NCI-H82 treated with DMSO at 0.1 percent for 48 hours (cell line): ENCODE results near the gene LOC101059915.
"Not testable (repeated sequence)": the region's sequence is repeated elsewhere in the genome, so short reads cannot be mapped to it uniquely, and the experiment has no call there.

ENCODE experiments used
- DNase-seq: peaks from one replicate; lab custom pipeline; 2025; ENCODE audit not compliant: unreplicated experiment; lab: John Stamatoyannopoulos, UW

Gene LOC101059915

GRCh38 chrX:71638409-71638808, 28.9 kb upstream of the LOC101059915 start:
- no peak for DNase-seq

GRCh38 chrX:71640002-71640401, 27.3 kb upstream of the LOC101059915 start:
- DNase-seq, result no peak

- not testable (repeated sequence) for DNase-seq
Measured at GRCh38 chrX:71644406-71644805, 22.9 kb upstream of the LOC101059915 start.

- no peak for DNase-seq
Measured at GRCh38 chrX:71650333-71650969, 16.9 kb upstream of the LOC101059915 start.

GRCh38 chrX:71652405-71652804, 14.9 kb upstream of the LOC101059915 start:
- peak; percentile 13 for DNase-seq

GRCh38 chrX:71653344-71653743, 14.0 kb upstream of the LOC101059915 start:
- DNase-seq, result no peak

GRCh38 chrX:71657267-71657666, 10.1 kb upstream of the LOC101059915 start:
- DNase-seq, result no peak

GRCh38 chrX:71659342-71659741, 8.0 kb upstream of the LOC101059915 start:
- DNase-seq, result no peak

GRCh38 chrX:71659959-71660358, 7.4 kb upstream of the LOC101059915 start:
- no peak for DNase-seq

- DNase-seq, result no peak
Measured at GRCh38 chrX:71660562-71661416, 6.6 kb upstream of the LOC101059915 start.

- DNase-seq, result no peak
Measured at GRCh38 chrX:71661919-71662318, 5.4 kb upstream of the LOC101059915 start.

- not testable (repeated sequence) for DNase-seq
Measured at GRCh38 chrX:71662654-71663053, 4.7 kb upstream of the LOC101059915 start.

- not testable (repeated sequence) for DNase-seq
Measured at GRCh38 chrX:71663238-71663637, 4.1 kb upstream of the LOC101059915 start.

GRCh38 chrX:71664202-71664601, 3.1 kb upstream of the LOC101059915 start:
- DNase-seq, result peak; percentile 32

- peak; percentile 31 for DNase-seq
Measured at GRCh38 chrX:71664889-71665491, 2.4 kb upstream of the LOC101059915 start.

GRCh38 chrX:71665747-71666146, 1.6 kb upstream of the LOC101059915 start:
- DNase-seq, result no peak

GRCh38 chrX:71666240-71667223, 814 bp upstream of the LOC101059915 start:
- no peak for DNase-seq

- no peak for DNase-seq
Measured at GRCh38 chrX:71668248-71668595, 876 bp downstream of the LOC101059915 start.

GRCh38 chrX:71669492-71669891, 2.1 kb downstream of the LOC101059915 start:
- DNase-seq, result no peak

- DNase-seq, result not testable (repeated sequence)
Measured at GRCh38 chrX:71669947-71670346, 2.6 kb downstream of the LOC101059915 start.
